Neural cell (in vitro differentiated cells): ENCODE results near the gene LZTR1.

Experiments
- CTCF ChIP-seq: fragments of 450-650 bp; IDR thresholded peaks from 2 replicates; pipeline ENCODE4 v1.5.1; 2014; ENCODE audit warnings: antibody characterized with exemption, mild to moderate bottlenecking, moderate library complexity; ENCODE audit not compliant: poor library complexity, severe bottlenecking
- EZH2 ChIP-seq: fragments of 200-600, 300-800 bp; shearing (Covaris generic), sonication (generic); IDR thresholded peaks from 2 replicates; pipeline ENCODE4 v1.6.1; 2014; ENCODE audit warnings: antibody characterized with exemption, low read length, borderline replicate concordance, mild to moderate bottlenecking; ENCODE audit not compliant: insufficient read depth, poor library complexity, severe bottlenecking
- MXI1 ChIP-seq: fragments of 450-650 bp; conservative IDR thresholded peaks from 2 replicates; pipeline ENCODE4 v1.6.1; 2014; ENCODE audit warnings: antibody characterized with exemption, mild to moderate bottlenecking; ENCODE audit not compliant: poor library complexity, severe bottlenecking
- POLR2AphosphoS5 ChIP-seq: IDR thresholded peaks from 2 replicates; pipeline ENCODE4 v1.6.1; 2012
- RAD21 ChIP-seq: fragments of 450-650 bp; conservative IDR thresholded peaks from 2 replicates; pipeline ENCODE4 v1.6.1; 2014; ENCODE audit warnings: antibody characterized with exemption, mild to moderate bottlenecking, moderate library complexity
- REST ChIP-seq: IDR thresholded peaks from 2 replicates; pipeline ENCODE4 v1.6.1; 2012; ENCODE audit warnings: borderline replicate concordance
- SMC3 ChIP-seq: fragments of 450-650 bp; conservative IDR thresholded peaks from 2 replicates; pipeline ENCODE4 v1.6.1; 2014; ENCODE audit warnings: antibody characterized with exemption, mild to moderate bottlenecking, moderate library complexity; ENCODE audit not compliant: poor library complexity
- TAF1 ChIP-seq: IDR thresholded peaks from 2 replicates; pipeline ENCODE4 v1.6.1; 2012; ENCODE audit warnings: low read depth

- TF ChIP-seq RAD21: no peak
- TF ChIP-seq CTCF: no peak
- TF ChIP-seq MXI1: no peak
- no peak for TF ChIP-seq EZH2
- TF ChIP-seq POLR2AphosphoS5: no peak
- no peak for TF ChIP-seq SMC3
- no peak for TF ChIP-seq REST
- no peak for TF ChIP-seq TAF1
These were observed 3.7 kb upstream of the LZTR1 start for GRCh38 chr22:20978419-20978818.
